Upper lobe of left lung (tissue), 6 donors: ENCODE results near the gene TMEM217. TPM values are rescaled to one million over a fixed set of nuclear protein-coding genes. Genes with fewer than 3 reads are reported as not detected.

Experiments
- ATAC-seq, 2 donors: fragments of 200-7000 bp; cut with Tn5 transposase; one replicate each; pipeline ENCODE4 v1.9.1; 2022; ENCODE audit warnings: mild to moderate bottlenecking in 2 of 2, moderate library complexity in 2 of 2; ENCODE audit not compliant: low FRiP score in 2 of 2
- DNase-seq, 2 donors: peaks; one replicate each; pipeline ENCODE4 v3.0.0-alpha.2; 2019 to 2020
- H3K27ac ChIP-seq, 4 donors: fragments of 200-600 bp; sonication (generic); one replicate each; pipeline ENCODE4 v1.5.1; 2016 to 2019
- H3K27me3 ChIP-seq, 4 donors: fragments of 200-600 bp; sonication (generic); one replicate each; pipeline ENCODE4 v1.5.1; 2017 to 2019
- H3K36me3 ChIP-seq, 4 donors: fragments of 200-600 bp; sonication (generic); one replicate each; pipeline ENCODE4 v1.5.1; 2016 to 2019
- H3K4me1 ChIP-seq, 4 donors: fragments of 200-600 bp; sonication (generic); one replicate each; pipeline ENCODE4 v1.5.1; 2018 to 2019
- H3K4me3 ChIP-seq, 4 donors: fragments of 200-600 bp; sonication (generic); one replicate each; pipeline ENCODE4 v1.5.1; 2017 to 2019; ENCODE audit warnings: mild to moderate bottlenecking in 2 of 4, moderate library complexity in 1 of 4
- H3K9me3 ChIP-seq, 4 donors: fragments of 200-600 bp; sonication (generic); one replicate each; pipeline ENCODE4 v1.5.1; 2018 to 2019
- EP300 ChIP-seq, 4 donors: sonication (generic); formaldehyde crosslinking; IDR thresholded peaks; one replicate each; pipeline ENCODE4 v1.5.1; 2017; ENCODE audit warnings: antibody characterized with exemption in 4 of 4, control low read depth in 2 of 4
- POLR2A ChIP-seq, 4 donors: fragments of 450-650 bp; IDR thresholded peaks; one replicate each; pipeline ENCODE4 v1.5.1; 2016 to 2017; ENCODE audit warnings: antibody characterized with exemption in 4 of 4, mild to moderate bottlenecking in 2 of 4
- POLR2AphosphoS5 ChIP-seq, 2 donors: sonication (generic); formaldehyde crosslinking; IDR thresholded peaks; one replicate each; pipeline ENCODE4 v1.5.1; 2017; ENCODE audit warnings: antibody characterized with exemption in 2 of 2
- WGBS, 2 donors: methylation state at CpG; one replicate each; pipeline ENCODE4 v1.1.5; 2017 to 2018; 5-methylcytosine and 5-hydroxymethylcytosine counted together
- total RNA-seq, 6 donors: library from RNA; depleted of rRNA in 4 of 6; stranded (reverse); fragments of >200 nt in 4 of 6; gene quantifications; one replicate each; pipeline versions ENCODE4 v1.1.0 to v1.2.1, GENCODE V29; 2016 to 2021
- TF ChIP-seq, protein P1 (sequence below), 6 experiments: fragments of 450-650 bp in 4 of 6; fragments of 200-600 bp in 2 of 6; sonication (generic) in 2 of 6; IDR thresholded peaks; one replicate each; pipeline ENCODE4 v1.5.1; 2016 to 2019; ENCODE audit warnings: antibody characterized with exemption in 6 of 6
- donor health status: DM: no; HTN: no; CAD: no; lungs with moderate emphysema.
- donor health status: DM: no; HTN: yes; CAD: no; lungs with severe emphysema.

TMEM217 gene
- total RNA-seq, 6 donors from 2014 or later = 0.67 to 3.4 (median 1.1) TPM

DNA sequence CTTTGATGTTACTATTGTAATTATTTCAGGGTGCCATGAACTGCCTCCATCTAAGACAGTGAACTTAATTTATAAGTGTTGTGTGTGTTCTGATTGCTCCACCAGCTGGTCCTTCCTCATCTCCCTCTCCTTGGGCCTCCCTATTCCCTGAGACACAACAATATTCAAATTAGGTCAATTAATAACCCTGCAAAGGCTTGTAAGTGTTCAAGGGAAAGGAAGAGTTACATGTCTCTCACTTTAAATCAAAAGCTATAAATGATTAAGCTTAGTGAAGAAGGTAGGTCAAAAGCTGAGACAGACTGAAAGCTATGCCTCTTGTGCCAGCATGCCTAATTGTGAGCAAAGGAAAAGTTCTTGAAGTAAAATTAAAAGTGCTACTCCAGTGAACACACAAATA, 35.5 kb upstream of the TMEM217 start:
- no peaks in the 10 kb centered on the region for H3K9me3 ChIP-seq
- no peak for ATAC-seq
- H3K36me3 ChIP-seq = peaks cover 12 to 78% (median 29%) of the 10 kb centered on the region in 4 donors
- H3K4me3 ChIP-seq = no peak overlapping the region
- no peak overlapping the region for H3K27ac ChIP-seq
- DNase-seq = no peak
- no peaks in the 10 kb centered on the region for H3K27me3 ChIP-seq
- TF ChIP-seq POLR2AphosphoS5 (IDR thresholded peaks at IDR 0.05) (no peak), POLR2A (IDR thresholded peaks at IDR 0.05) (no peak), EP300 (IDR thresholded peaks at IDR 0.05) (no peak)
- TF ChIP-seq, protein P1, sequence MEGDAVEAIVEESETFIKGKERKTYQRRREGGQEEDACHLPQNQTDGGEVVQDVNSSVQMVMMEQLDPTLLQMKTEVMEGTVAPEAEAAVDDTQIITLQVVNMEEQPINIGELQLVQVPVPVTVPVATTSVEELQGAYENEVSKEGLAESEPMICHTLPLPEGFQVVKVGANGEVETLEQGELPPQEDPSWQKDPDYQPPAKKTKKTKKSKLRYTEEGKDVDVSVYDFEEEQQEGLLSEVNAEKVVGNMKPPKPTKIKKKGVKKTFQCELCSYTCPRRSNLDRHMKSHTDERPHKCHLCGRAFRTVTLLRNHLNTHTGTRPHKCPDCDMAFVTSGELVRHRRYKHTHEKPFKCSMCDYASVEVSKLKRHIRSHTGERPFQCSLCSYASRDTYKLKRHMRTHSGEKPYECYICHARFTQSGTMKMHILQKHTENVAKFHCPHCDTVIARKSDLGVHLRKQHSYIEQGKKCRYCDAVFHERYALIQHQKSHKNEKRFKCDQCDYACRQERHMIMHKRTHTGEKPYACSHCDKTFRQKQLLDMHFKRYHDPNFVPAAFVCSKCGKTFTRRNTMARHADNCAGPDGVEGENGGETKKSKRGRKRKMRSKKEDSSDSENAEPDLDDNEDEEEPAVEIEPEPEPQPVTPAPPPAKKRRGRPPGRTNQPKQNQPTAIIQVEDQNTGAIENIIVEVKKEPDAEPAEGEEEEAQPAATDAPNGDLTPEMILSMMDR (IDR thresholded peaks at IDR 0.05) = no peak
- H3K4me1 ChIP-seq = no peaks in the 10 kb centered on the region

DNA sequence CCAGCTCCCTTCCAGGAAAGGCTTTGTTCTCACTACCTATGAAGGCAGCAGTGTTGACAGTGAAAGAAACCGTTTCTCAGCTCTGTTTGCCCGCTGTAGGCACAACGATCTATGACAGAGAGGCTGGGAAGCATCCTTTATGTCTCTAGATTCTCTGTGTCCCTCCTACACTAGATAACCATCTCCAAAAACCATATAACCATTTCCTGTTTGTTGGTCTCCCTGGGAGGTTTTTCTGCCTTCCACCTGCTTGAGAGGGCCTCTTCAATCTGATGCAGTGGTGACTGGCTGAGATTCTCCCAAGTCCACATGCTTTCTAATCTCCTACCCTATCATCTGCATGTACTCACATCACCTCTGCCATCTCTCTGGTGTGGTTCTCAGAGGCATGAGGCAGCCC, 32.0 kb upstream of the TMEM217 start:
- ATAC-seq (no peak), DNase-seq (no peak)
- no peaks in the 10 kb centered on the region for H3K4me1 ChIP-seq
- no peaks in the 10 kb centered on the region for H3K9me3 ChIP-seq
- H3K4me3 ChIP-seq = no peak overlapping the region
- WGBS, 2 donors = 87 to 93% methylated on average over 3 of the region's 3 CpGs
- H3K27me3 ChIP-seq = no peaks in the 10 kb centered on the region
- TF ChIP-seq, protein P1 (IDR thresholded peaks at IDR 0.05) = no peak
- TF ChIP-seq POLR2A (IDR thresholded peaks at IDR 0.05) (no peak), EP300 (IDR thresholded peaks at IDR 0.05) (no peak), POLR2AphosphoS5 (IDR thresholded peaks at IDR 0.05) (no peak)
- peaks cover 12 to 90% (median 32%) of the 10 kb centered on the region in 4 donors for H3K36me3 ChIP-seq
- no peak overlapping the region for H3K27ac ChIP-seq

DNA sequence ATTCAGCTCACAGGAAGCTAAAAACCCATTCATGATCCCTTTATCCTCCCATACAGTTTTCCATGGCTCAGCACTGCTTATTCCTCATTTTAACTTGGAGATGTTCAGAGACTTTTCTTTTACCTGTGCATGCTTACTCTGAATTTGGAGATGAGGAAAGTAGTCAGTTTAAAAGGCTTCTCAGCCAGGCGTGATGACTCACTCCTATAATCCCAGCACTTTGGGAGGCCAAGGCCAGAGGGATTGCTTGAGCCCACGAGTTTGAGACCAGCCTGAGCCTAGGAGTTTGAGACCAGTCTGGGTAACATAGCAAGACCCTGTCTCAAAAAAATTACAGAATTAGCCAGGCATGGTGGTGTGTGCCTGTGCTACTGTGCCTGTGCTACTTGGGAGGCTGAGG, 30.3 kb upstream of the TMEM217 start:
- WGBS, 2 donors = 88 to 100% methylated on average over 2 of the region's 2 CpGs
- Histone ChIP-seq H3K27me3 (no peaks in the 10 kb centered on the region), H3K36me3 (peaks cover 9 to 90% (median 43%) of the 10 kb centered on the region in 4 donors), H3K4me1 (no peaks in the 10 kb centered on the region), H3K9me3 (no peaks in the 10 kb centered on the region), H3K4me3 (no peak overlapping the region), H3K27ac (no peak overlapping the region)
- TF ChIP-seq EP300 (IDR thresholded peaks at IDR 0.05) (no peak), POLR2AphosphoS5 (IDR thresholded peaks at IDR 0.05) (no peak), POLR2A (IDR thresholded peaks at IDR 0.05) (no peak)
- TF ChIP-seq, protein P1 (IDR thresholded peaks at IDR 0.05) = no peak
- no peak for DNase-seq
- no peak for ATAC-seq

DNA sequence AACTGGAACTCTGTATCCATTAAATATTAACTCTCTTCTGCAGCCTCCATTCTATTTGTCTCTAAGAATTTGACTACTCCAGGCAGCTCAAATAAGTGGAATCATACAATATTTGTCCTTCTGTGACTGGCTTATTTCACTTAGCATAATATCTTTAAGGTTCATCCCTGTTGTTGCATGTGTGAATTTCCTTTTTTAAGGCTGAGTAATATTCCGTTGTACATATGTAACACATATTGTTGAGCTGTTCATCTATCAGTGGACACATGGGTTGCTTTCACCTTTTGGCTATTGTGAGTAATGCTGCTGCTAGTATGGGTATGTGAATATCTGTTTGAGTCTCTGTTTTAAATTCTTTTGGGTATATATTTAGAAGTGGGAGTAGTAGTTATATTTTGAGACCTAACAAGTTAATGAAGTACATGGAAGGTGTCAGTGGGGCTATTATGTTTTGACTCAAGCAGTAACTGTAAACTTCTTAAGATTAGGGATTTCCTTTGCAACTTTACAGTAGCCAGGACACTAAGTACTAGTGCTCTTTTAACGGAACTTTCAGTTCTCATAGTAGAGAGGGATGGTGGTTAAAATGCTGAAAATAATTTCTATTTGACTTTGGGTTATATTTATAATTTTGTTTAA, 29.7 kb upstream of the TMEM217 start:
- DNase-seq = no peak
- TF ChIP-seq, protein P1 (IDR thresholded peaks at IDR 0.05) = no peak
- TF ChIP-seq POLR2AphosphoS5 (IDR thresholded peaks at IDR 0.05) (no peak), POLR2A (IDR thresholded peaks at IDR 0.05) (no peak), EP300 (IDR thresholded peaks at IDR 0.05) (no peak)
- Histone ChIP-seq H3K4me1 (no peaks in the 10 kb centered on the region), H3K36me3 (peaks cover 12 to 91% (median 44%) of the 10 kb centered on the region in 4 donors), H3K9me3 (no peaks in the 10 kb centered on the region), H3K27me3 (no peaks in the 10 kb centered on the region), H3K4me3 (no peak overlapping the region), H3K27ac (no peak overlapping the region)
- ATAC-seq = no peak
- WGBS, 2 donors = 90% methylated on average over 2 of the region's 2 CpGs

DNA sequence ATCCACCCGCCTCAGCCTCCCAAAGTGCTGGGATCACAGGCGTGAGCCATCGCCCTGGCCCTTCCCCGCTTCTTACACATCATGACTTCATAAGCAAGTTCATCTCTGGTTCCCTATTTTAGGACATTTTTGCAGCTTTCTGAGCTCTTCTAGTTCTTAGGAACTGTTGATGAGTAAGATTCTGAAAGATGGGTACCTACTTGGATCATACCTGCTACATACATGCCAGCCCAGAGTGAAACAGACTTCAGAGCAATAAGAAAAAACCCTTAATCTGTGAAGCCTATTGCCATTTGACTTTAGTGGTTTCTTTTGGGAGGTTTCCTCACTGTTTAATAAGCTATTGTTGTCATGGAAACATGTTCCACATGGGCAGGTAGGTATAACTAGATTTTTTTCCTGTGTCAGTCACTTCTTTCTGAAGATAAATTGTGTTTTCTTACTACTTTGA, 27.9 kb upstream of the TMEM217 start:
- DNase-seq (no peak), ATAC-seq (no peak)
- WGBS, 2 donors = 96 to 97% methylated on average over 4 of the region's 4 CpGs
- H3K4me3 ChIP-seq = no peak overlapping the region
- H3K4me1 ChIP-seq = peaks cover 0 to 3% (median 0%) of the 10 kb centered on the region in 4 donors
- no peak overlapping the region for H3K27ac ChIP-seq
- H3K27me3 ChIP-seq = no peaks in the 10 kb centered on the region
- no peaks in the 10 kb centered on the region for H3K9me3 ChIP-seq
- no peak for TF ChIP-seq POLR2A (IDR thresholded peaks at IDR 0.05)
- no peak for TF ChIP-seq POLR2AphosphoS5 (IDR thresholded peaks at IDR 0.05)
- TF ChIP-seq, protein P1 (IDR thresholded peaks at IDR 0.05) = no peak
- no peak for TF ChIP-seq EP300 (IDR thresholded peaks at IDR 0.05)
- H3K36me3 ChIP-seq = peaks cover 3 to 85% (median 46%) of the 10 kb centered on the region in 4 donors
